Neuronal stem cell (in vitro differentiated cells): Measurements from ENCODE around the gene OCA2.

Experiments
- DNase-seq: peaks from one replicate; pipeline ENCODE4 v3.0.0-alpha.2; 2013; ENCODE audit warnings: low spot score
- H2AFZ ChIP-seq: one replicate; pipeline ENCODE4 v1.6.1; 2013; ENCODE audit warnings: mild to moderate bottlenecking, low read length, inconsistent platforms
- H2AK5ac ChIP-seq: 2 replicates; pipeline ENCODE4 v1.6.1; 2013; ENCODE audit warnings: low read depth, mild to moderate bottlenecking, inconsistent platforms, low read length, moderate library complexity, mixed read lengths
- H2BK120ac ChIP-seq: 2 replicates; pipeline ENCODE4 v1.6.1; 2013; ENCODE audit warnings: low read depth, mild to moderate bottlenecking, inconsistent platforms, low read length, moderate library complexity, mixed read lengths
- H2BK12ac ChIP-seq: one replicate; pipeline ENCODE4 v1.6.1; 2013; ENCODE audit warnings: low read length, inconsistent platforms
- H2BK15ac ChIP-seq: 2 replicates; pipeline ENCODE4 v1.6.1; 2013; ENCODE audit warnings: mild to moderate bottlenecking, low read length, inconsistent platforms, mixed read lengths
- H2BK5ac ChIP-seq: one replicate; pipeline ENCODE4 v1.6.1; 2013; ENCODE audit warnings: inconsistent platforms, mild to moderate bottlenecking, low read length, moderate library complexity
- H3K14ac ChIP-seq: one replicate; pipeline ENCODE4 v1.6.1; 2013; ENCODE audit warnings: low read length, inconsistent platforms
- H3K18ac ChIP-seq: 2 replicates; pipeline ENCODE4 v1.6.1; 2013; ENCODE audit warnings: low read length, inconsistent platforms
- H3K23ac ChIP-seq: 2 replicates; pipeline ENCODE4 v1.6.1; 2013; ENCODE audit warnings: low read depth, mild to moderate bottlenecking, mixed read lengths, low read length, inconsistent platforms; ENCODE audit not compliant: poor library complexity
- H3K27ac ChIP-seq: replicated peaks from 3 replicates; pipeline ENCODE4 v1.5.1; 2013; ENCODE audit warnings: low read length, inconsistent platforms
- H3K27me3 ChIP-seq, 3 experiments: 2 replicates each; pipeline ENCODE4 v1.6.1; 2013; ENCODE audit warnings: low read length in 3 of 3, mild to moderate bottlenecking in 2 of 3, inconsistent platforms in 1 of 3, low read depth in 1 of 3, mixed read lengths in 1 of 3, moderate library complexity in 1 of 3; ENCODE audit not compliant: control insufficient read depth in 3 of 3, insufficient read depth in 3 of 3
- H3K36me3 ChIP-seq, 2 donors: replicated peaks in 1 of 2; 2 replicates each; pipeline ENCODE4 v1.6.1; 2013; ENCODE audit warnings: low read length in 2 of 2; ENCODE audit not compliant: control insufficient read depth in 2 of 2, insufficient read depth in 2 of 2
- H3K4ac ChIP-seq: 2 replicates; pipeline ENCODE4 v1.6.1; 2013; ENCODE audit warnings: inconsistent platforms, mild to moderate bottlenecking, low read length, moderate library complexity
- H3K4me1 ChIP-seq, 2 donors: 1 replicate in 1 of 2; 2 replicates in 1 of 2; pipeline ENCODE4 v1.6.1; 2013; ENCODE audit warnings: low read length in 2 of 2, low read depth in 1 of 2; ENCODE audit not compliant: control insufficient read depth in 2 of 2, insufficient read depth in 1 of 2
- H3K4me2 ChIP-seq: one replicate; pipeline ENCODE4 v1.6.1; 2013; ENCODE audit warnings: mild to moderate bottlenecking, low read length, inconsistent platforms; ENCODE audit not compliant: insufficient read depth, poor library complexity, severe bottlenecking
- H3K4me3 ChIP-seq, 2 donors: 2 replicates each; pipeline ENCODE4 v1.5.1; 2013; ENCODE audit warnings: low read length in 2 of 2, mild to moderate bottlenecking in 2 of 2, inconsistent platforms in 1 of 2, moderate library complexity in 1 of 2
- H3K79me1 ChIP-seq: one replicate; pipeline ENCODE4 v1.6.1; 2013; ENCODE audit warnings: low read depth, mild to moderate bottlenecking, inconsistent platforms, low read length, moderate library complexity
- H3K9ac ChIP-seq: one replicate; pipeline ENCODE4 v1.6.1; 2013; ENCODE audit warnings: mild to moderate bottlenecking, low read depth, low read length, inconsistent platforms; ENCODE audit not compliant: poor library complexity
- H3K9me3 ChIP-seq, 2 donors: replicated peaks in 1 of 2; 2 replicates each; pipeline versions ENCODE3 to v1.6.1; 2013; ENCODE audit warnings: low read length in 2 of 2, mild to moderate bottlenecking in 2 of 2, inconsistent platforms in 1 of 2, low read depth in 1 of 2, mixed read lengths in 1 of 2, moderate library complexity in 1 of 2; ENCODE audit not compliant: control insufficient read depth in 2 of 2, insufficient read depth in 1 of 2
- H4K8ac ChIP-seq: one replicate; pipeline ENCODE4 v1.6.1; 2013; ENCODE audit warnings: low read depth, mild to moderate bottlenecking, inconsistent platforms, low read length, moderate library complexity
- H4K91ac ChIP-seq: one replicate; pipeline ENCODE4 v1.6.1; 2013; ENCODE audit warnings: low read length, low read depth, mild to moderate bottlenecking, inconsistent platforms; ENCODE audit not compliant: poor library complexity
- WGBS, 2 donors: extraction: QIAGEN DNeasy Blood & Tissue Kit; methylation state at CpG; one replicate each; pipeline ENCODE4 v1.1.7; 2013; ENCODE audit warnings: missing lambda C conversion rate in 2 of 2, mixed read lengths in 1 of 2; ENCODE audit not compliant: insufficient read length in 2 of 2, insufficient replicate concordance in 1 of 2; ENCODE audit errors: extremely low coverage in 2 of 2; 5-methylcytosine and 5-hydroxymethylcytosine counted together

The OCA2 gene

GRCh38 chr15:28109626-28110455, 10.7 kb upstream of the OCA2 start:
- no peak overlapping the region for H2BK5ac ChIP-seq
- H3K9ac ChIP-seq, result no peak overlapping the region
- peaks cover 0 to 5% of the 10 kb centered on the region in 2 donors for H3K4me1 ChIP-seq
- H3K4me3 ChIP-seq, result no peak overlapping the region
- no peak overlapping the region for H3K4me2 ChIP-seq
- no peak overlapping the region for H3K27ac ChIP-seq
- peak overlapping the region; percentile 44 for H3K23ac ChIP-seq
- DNase-seq, result no peak
- H2BK120ac ChIP-seq, result no peak overlapping the region
- no peak overlapping the region for H2AK5ac ChIP-seq
- peaks cover 0 to 22% (median 3%) of the 10 kb centered on the region in 3 experiments for H3K27me3 ChIP-seq
- peaks cover 31 to 51% of the 10 kb centered on the region in 2 donors for H3K36me3 ChIP-seq
- no peak overlapping the region for H3K4ac ChIP-seq
- H3K79me1 ChIP-seq, result peaks cover 6% of the 10 kb centered on the region
- H2AFZ ChIP-seq, result no peak overlapping the region
- H4K91ac ChIP-seq, result no peak overlapping the region
- no peak overlapping the region for H4K8ac ChIP-seq
- no peak overlapping the region for H3K18ac ChIP-seq
- H3K9me3 ChIP-seq, result peaks cover 0 to 14% of the 10 kb centered on the region in 2 donors
- H3K14ac ChIP-seq, result no peak overlapping the region
- WGBS, 2 donors, result no CpG with 5 or more reads among the region's 25 CpGs
- H2BK15ac ChIP-seq, result no peak overlapping the region
- no peak overlapping the region for H2BK12ac ChIP-seq

GRCh38 chr15:28107904-28108275, 8.8 kb upstream of the OCA2 start:
- peaks cover 0 to 14% of the 10 kb centered on the region in 2 donors for H3K9me3 ChIP-seq
- no peak for DNase-seq
- no peak overlapping the region for H2BK5ac ChIP-seq
- peak overlapping the region; percentile 83 for H2AFZ ChIP-seq
- no CpG with 5 or more reads among the region's 8 CpGs for WGBS, 2 donors
- peaks cover 6% of the 10 kb centered on the region for H3K79me1 ChIP-seq
- peak overlapping the region; percentile 98 for H3K18ac ChIP-seq
- H3K4me3 ChIP-seq, result no peak overlapping the region
- H2BK15ac ChIP-seq, result peak overlapping the region; percentile 84
- no peak overlapping the region for H2BK120ac ChIP-seq
- peak overlapping the region; percentile 58 for H4K8ac ChIP-seq
- H3K27ac ChIP-seq, result no peak overlapping the region
- H2AK5ac ChIP-seq, result no peak overlapping the region
- no peak overlapping the region for H3K9ac ChIP-seq
- H3K23ac ChIP-seq, result peak overlapping the region; percentile 16
- H3K14ac ChIP-seq, result peak overlapping the region; percentile 17
- H4K91ac ChIP-seq, result no peak overlapping the region
- H3K4ac ChIP-seq, result no peak overlapping the region
- peaks cover 0 to 5% of the 10 kb centered on the region in 2 donors for H3K4me1 ChIP-seq
- H3K27me3 ChIP-seq, result peaks cover 0 to 24% (median 13%) of the 10 kb centered on the region in 3 experiments
- H2BK12ac ChIP-seq, result no peak overlapping the region
- H3K4me2 ChIP-seq, result no peak overlapping the region
- peaks cover 13 to 31% of the 10 kb centered on the region in 2 donors for H3K36me3 ChIP-seq

- Histone ChIP-seq H2AFZ (peak overlapping the region; percentile 83), H3K23ac (peak overlapping the region; percentile 16), H2BK15ac (peak overlapping the region; percentile 84), H3K4me1 (peaks cover 0 to 5% of the 10 kb centered on the region in 2 donors), H4K91ac (no peak overlapping the region), H3K18ac (peak overlapping the region; percentile 98), H3K9ac (peak overlapping the region; percentile 53), H3K36me3 (peaks cover 8 to 25% of the 10 kb centered on the region in 2 donors), H2BK12ac (no peak overlapping the region), H2BK120ac (peak overlapping the region; percentile 81), H2BK5ac (no peak overlapping the region), H3K4me3 (peak overlapping the region; percentile 20 to 80), H3K79me1 (peaks cover 6% of the 10 kb centered on the region), H3K9me3 (peaks cover 0 to 14% of the 10 kb centered on the region in 2 donors), H3K27me3 (peaks cover 0 to 24% (median 15%) of the 10 kb centered on the region in 3 experiments), H3K4me2 (peak overlapping the region; percentile 89), H3K27ac (no peak overlapping the region), H3K14ac (peak overlapping the region; percentile 38), H3K4ac (no peak overlapping the region), H2AK5ac (no peak overlapping the region), H4K8ac (peak overlapping the region; percentile 58)
- WGBS, 2 donors, result no CpG with 5 or more reads among the region's 63 CpGs
- DNase-seq, result no peak
These were observed 8.2 kb upstream of the OCA2 start for GRCh38 chr15:28107111-28107903.
